GM10248 (cell line): Measurements from ENCODE around the gene LYPLAL1.

ENCODE experiments used
- CTCF ChIA-PET: fragments of 300-600 bp; sonication (Branson Sonifier 250); formaldehyde crosslinking; extraction: SDS; loops from one replicate; lab custom pipeline; 2021; ENCODE audit warnings: antibody characterized with exemption; lab: Yijun Ruan, JAX
- POLR2A ChIA-PET: fragments of 350-650 bp; sonication (Branson Sonifier 250); formaldehyde crosslinking; extraction: SDS; loops from one replicate; lab custom pipeline; 2020; ENCODE audit warnings: antibody characterized with exemption; lab: Yijun Ruan, JAX
- DNase-seq: peaks from one replicate; pipeline ENCODE4 v3.0.0; 2012; ENCODE audit errors: extremely low spot score
- CTCF ChIP-seq: IDR thresholded peaks from 2 replicates; pipeline ENCODE4 v1.5.1; 2012; ENCODE audit warnings: mild to moderate bottlenecking, low read depth; ENCODE audit errors: extremely low read depth, missing control alignments, control extremely low read depth

The LYPLAL1 gene

GRCh38 chr1:219149009-219149577 is 24.6 kb upstream of the LYPLAL1 start:
- ChIA-PET CTCF (no interaction called here), POLR2A (no interaction called here)
- DNase-seq, result no peak
- no peak for TF ChIP-seq CTCF

GRCh38 chr1:219149953-219150352 is 23.7 kb upstream of the LYPLAL1 start:
- CTCF ChIA-PET, result no interaction called here
- DNase-seq, result no peak
- TF ChIP-seq CTCF, result no peak
- POLR2A ChIA-PET, result no interaction called here

DNA sequence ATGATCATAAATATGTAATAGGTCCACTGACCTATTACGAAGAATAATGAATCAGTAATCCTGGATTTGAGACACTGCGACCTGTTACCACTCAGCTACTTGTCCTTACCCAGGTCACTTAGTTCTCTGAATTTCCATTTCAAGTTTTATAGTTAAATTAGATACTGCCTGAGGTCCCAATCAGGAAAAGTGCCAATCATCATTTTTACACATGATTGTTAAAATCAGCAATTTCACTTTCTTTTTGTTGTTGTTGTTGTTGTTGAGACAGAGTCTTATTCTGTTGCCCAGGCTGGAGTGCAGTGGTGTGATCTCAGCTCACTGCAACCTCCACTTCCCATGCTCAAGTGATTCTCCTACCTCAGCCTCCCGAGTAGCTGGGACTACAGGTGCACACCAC is 22.8 kb upstream of the LYPLAL1 start:
- ChIA-PET POLR2A (no interaction called here), CTCF (no interaction called here)
- TF ChIP-seq CTCF, result no peak
- no peak for DNase-seq

- ChIA-PET CTCF (interaction anchor here (0.7 kb wide), 1 partner anchor 8 kb away, joined by 3 read pairs; no protein-coding TSS in a partner anchor), POLR2A (no interaction called here)
- no peak for DNase-seq
These were observed 22.2 kb upstream of the LYPLAL1 start for GRCh38 chr1:219151467-219151866.

GRCh38 chr1:219152751-219153150 is 20.9 kb upstream of the LYPLAL1 start:
- ChIA-PET POLR2A (no interaction called here), CTCF (interaction anchor here (1.1 to 1.6 kb wide), 2 partner anchors 9 to 64 kb away, joined by 3 read pairs; no protein-coding TSS in a partner anchor)
- TF ChIP-seq CTCF, result no peak
- no peak for DNase-seq

More at GRCh38 chr1:219151467-219151866, 22.2 kb upstream of the LYPLAL1 start:
- TF ChIP-seq CTCF, result no peak

DNA sequence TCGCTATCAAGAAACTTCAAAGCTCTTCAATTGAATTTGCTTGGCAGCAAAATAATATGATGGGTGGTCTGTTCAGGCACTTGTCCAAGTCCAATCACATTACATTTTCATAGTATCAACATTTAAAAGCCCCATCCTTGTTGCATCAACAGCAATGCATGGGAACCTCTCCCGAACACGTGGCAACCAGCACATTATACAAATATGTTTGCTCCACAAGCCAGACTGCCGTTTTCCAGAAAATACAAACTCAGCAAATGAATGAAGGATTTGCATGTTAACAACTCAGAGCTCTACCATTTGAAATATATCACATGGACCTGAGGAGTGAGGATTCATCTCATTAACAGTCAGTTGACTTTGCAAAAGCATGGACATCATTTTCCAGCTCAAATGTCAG is 20.0 kb upstream of the LYPLAL1 start:
- DNase-seq, result no peak
- no peak for TF ChIP-seq CTCF
- ChIA-PET CTCF (interaction anchor here (1.1 to 1.6 kb wide), 2 partner anchors 8 to 63 kb away, joined by 3 read pairs; no protein-coding TSS in a partner anchor), POLR2A (no interaction called here)
